ENCODE measurements around the gene FUT3.

The FUT3 gene

DNA sequence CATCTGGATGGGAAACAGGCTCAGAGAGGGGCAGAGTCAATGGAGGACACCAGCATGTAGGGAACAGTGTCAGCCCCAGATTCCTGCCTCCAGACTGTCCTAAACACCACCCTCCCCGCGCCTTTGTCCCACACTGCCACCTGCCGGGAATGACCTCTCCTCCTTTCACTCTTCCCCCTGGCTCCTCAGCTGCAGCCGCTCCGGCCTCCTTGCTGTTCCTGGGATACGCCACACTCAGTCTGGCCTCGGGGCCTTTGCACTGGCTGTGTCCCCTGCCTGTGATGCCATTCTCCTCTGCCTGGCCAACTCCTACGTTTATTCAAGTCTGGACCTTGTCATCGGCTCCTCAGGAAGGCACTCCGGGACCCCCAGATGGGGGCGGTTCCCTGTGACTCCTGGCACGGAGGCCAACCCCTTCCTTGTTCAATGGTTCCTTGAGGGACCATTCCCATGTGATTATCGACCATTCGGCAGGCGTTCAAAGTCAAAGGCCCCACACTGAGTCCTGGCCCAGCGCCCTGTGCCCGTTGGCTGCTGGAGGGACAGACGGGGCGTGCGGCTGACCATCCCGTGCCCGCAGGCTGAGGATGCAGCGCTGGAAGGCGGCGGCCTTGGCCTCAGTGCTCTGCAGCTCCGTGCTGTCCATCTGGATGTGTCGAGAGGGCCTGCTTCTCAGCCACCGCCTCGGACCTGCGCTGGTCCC, 27.5 kb downstream of the FUT3 start:
- no peak for DNase-seq (ENCODE audit: low read depth)

- DNase-seq (ENCODE audit: low read depth), result no peak
These were observed 28.9 kb downstream of the FUT3 start for GRCh38 chr19:5822181-5822844.

GRCh38 chr19:5821521-5822180, 29.6 kb downstream of the FUT3 start:
- no peak for DNase-seq (ENCODE audit: low read depth)

DNA sequence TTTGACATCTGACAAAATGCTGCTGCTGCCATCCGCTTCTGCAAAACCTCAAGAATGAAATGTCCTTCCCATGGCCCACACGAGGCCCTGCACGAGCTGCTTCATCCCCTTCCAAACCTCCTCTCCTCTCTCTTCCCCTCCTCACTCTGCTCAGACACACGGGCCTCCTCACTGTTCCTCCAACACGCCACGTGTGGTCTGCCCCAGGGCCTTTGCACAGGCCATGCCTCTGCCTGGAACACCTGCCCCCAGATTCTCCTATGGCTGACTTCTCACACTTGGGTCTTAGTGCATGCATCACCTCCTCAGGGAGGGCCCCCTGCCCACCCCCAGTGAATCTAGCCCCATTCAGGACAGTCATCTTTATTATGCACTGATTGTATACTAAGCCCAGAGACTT, 30.5 kb downstream of the FUT3 start:
- DNase-seq (ENCODE audit: low read depth), result no peak

DNA sequence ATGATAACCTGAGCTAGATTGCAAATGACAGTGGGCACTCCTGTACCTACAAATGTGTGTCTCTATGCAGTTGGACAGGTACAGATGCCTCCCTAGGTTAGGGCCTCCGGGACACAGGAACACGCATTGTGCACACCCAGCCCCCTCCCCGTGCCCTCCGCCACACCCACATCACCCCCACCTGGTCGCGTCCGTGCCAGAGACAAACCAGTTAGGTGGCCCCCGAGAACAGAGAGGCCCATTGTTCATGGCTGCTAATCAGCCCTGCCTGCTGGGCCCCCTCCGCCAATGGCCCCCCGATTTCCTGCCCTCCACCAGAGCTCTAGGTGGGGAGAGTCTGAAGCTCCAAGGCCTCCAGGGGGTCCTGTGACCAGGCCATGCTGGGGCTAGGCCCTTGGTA, 32.7 kb downstream of the FUT3 start:
- DNase-seq (ENCODE audit: low read depth), result no peak

DNA sequence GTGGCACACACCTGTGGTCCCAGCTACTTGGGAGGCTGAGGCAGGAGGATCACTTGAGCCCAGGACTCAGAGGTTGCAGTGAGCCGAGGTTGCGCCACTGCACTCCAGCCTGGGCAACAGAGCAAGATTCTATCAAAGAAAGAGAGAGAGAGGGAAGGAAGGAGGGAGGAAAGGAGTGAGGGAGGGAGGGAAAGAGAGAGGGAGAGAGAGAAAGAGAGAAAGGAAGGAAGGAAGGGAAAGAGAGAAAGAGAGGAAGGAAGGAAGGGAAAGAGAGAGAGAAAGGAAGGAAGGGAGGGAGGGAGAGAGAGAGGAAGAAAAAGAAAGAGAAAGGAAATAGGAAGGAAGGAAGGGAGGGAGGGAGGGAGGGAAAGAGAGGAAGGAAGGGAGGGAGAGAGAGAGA, 34.0 kb downstream of the FUT3 start:
- no peak for DNase-seq (ENCODE audit: low read depth)

DNA sequence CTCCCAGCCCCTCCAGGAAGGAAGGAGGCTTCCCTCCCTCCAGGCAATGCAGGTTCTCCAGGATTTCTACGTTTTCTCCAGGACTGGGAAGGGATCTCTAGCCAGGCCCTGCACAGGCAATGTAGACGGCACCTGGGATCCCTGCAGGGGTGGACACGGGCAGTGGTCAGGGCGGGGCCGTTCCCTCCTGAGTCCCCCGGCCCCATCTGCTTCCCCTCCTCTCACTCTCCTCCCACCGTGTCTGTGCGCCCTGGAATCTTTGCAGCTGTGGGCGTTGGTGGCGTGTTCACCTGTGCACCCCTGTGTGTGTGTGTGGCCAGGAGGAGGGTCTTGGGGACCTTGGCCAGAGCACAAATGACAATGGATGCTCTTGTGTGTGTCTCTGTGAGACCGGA, 36.4 kb downstream of the FUT3 start:
- DNase-seq (ENCODE audit: low read depth), result no peak

- no peak for DNase-seq (ENCODE audit: low read depth)
These were observed 37.0 kb downstream of the FUT3 start for GRCh38 chr19:5814123-5814851.

DNA sequence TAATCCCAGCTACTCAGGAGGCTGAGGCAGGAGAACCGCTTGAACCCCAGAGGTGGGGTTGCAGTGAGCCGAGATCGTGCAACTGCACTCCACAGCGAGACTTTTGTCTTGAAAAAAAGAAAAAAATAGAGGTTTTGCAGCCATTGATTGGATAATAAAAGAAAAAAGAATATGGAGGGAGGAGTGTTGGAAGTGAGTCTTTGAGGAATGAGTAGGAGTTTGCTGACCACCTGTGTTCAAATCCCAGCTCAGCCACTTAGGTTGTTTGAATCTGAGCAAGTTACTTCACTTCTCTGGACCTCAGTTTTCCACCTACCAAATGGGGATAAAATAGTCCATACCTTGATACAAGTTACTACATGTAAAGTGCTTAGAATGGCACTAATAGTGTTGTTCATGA, 40.1 kb downstream of the FUT3 start:
- no peak for DNase-seq (ENCODE audit: low read depth)

GRCh38 chr19:5809469-5809868, 41.8 kb downstream of the FUT3 start:
- DNase-seq (ENCODE audit: low read depth), result no peak

GRCh38 chr19:5809053-5809452, 42.2 kb downstream of the FUT3 start:
- DNase-seq (ENCODE audit: low read depth), result no peak

- no peak for DNase-seq (ENCODE audit: low read depth)
These were observed 43.0 kb downstream of the FUT3 start for GRCh38 chr19:5808120-5808816.

- DNase-seq (ENCODE audit: low read depth), result no peak
These were observed 44.3 kb downstream of the FUT3 start for GRCh38 chr19:5806905-5807304.

- DNase-seq (ENCODE audit: low read depth), result no peak
These were observed 45.1 kb downstream of the FUT3 start for GRCh38 chr19:5806133-5806489.

- DNase-seq (ENCODE audit: low read depth), result peak; percentile 55
These were observed 45.7 kb downstream of the FUT3 start for GRCh38 chr19:5805462-5806132.

GRCh38 chr19:5804516-5805461, 46.5 kb downstream of the FUT3 start, which contains the start of gene NRTN:
NRTN (plus strand) TSS chr19:5805067; CDS start chr19:5824166, 19,099 bp downstream.
- DNase-seq (ENCODE audit: low read depth), result peak; percentile 35

DNA sequence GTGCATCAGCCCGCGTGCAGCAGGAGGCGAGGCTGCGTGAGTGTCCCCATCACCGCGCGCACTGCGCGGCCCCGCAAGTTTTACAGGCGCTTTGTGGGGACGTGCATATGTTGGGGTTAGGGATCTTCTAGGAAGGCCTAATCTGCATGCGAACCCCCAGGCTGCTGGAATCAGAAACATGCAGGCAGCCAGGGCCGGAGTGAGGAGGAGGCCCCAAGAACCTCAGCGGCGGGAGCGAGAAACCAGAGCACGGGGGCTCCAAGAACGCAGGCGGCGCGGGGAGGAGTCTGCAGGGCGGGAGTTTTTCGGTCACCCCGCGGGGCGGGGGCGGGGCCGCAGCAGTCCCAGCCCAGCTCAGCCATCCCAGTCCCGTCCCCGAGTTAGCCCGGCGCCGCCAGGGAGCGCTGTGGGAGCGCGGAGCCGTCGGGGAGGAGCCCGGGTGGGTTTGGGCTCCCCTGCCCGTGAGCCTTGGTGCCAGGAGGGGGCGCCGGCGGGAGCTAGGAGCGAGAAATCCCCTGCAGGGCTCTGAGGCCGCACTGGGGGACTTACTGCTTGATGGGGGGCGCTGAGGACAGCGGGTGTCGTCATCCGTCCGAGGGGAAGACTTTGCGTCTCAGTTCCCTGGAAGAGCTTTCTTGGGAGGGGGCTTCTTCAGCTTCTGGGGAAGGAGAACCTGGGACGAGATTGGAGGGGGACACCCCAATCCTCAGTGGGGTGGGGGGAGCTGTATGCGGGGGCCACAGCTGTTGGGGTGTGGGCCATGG, 47.3 kb downstream of the FUT3 start:
- DNase-seq (ENCODE audit: low read depth), result peak; percentile 98

- DNase-seq (ENCODE audit: low read depth), result no peak
These were observed 47.9 kb downstream of the FUT3 start for GRCh38 chr19:5803441-5803751.

GRCh38 chr19:5801796-5802619, 49.2 kb downstream of the FUT3 start:
- DNase-seq (ENCODE audit: low read depth), result no peak

All from activated T-cell treated with anti-CD3 and anti-CD28 coated beads for 48 hours (primary cell).